ENCODE results near the gene CHODL. TPM values are rescaled to one million over a fixed set of nuclear protein-coding genes. Genes with fewer than 3 reads are reported as not detected.

The CHODL gene
- total RNA-seq, 1 experiment from 2014 or later, result 3.4 TPM

GRCh38 chr21:18253221-18253620, 8.6 kb downstream of the CHODL start:
- no peak overlapping the region for H4K5ac ChIP-seq (ENCODE audit: insufficient read length, low read depth, low read length)
- Mint-ChIP-seq H3K27ac (no peak overlapping the region), H3K9me3 (no peaks in the 10 kb centered on the region), H3K4me1 (no peaks in the 10 kb centered on the region), H3K36me3 (ENCODE audit: insufficient read depth in 1 of 3, low read depth in 3 of 3) (no peaks in the 10 kb centered on the region), H3K27me3 (ENCODE audit: low read depth) (no peaks in the 10 kb centered on the region), H3K4me3 (no peak overlapping the region)
- no peak overlapping the region for H2AK5ac ChIP-seq (ENCODE audit: insufficient read length, low read length)
- no peak for TF ChIP-seq CTCF (conservative IDR thresholded peaks at IDR 0.05)
- no peak overlapping the region for H2BK12ac ChIP-seq (ENCODE audit: insufficient read length, low read depth, low read length)
- no peak overlapping the region for H4K8ac ChIP-seq (replicated peaks; ENCODE audit: insufficient read length, low read depth, low read length)
- no peaks in the 10 kb centered on the region for H3K4me1 ChIP-seq (ENCODE audit: insufficient read depth, low read length)
- no peak overlapping the region for H2BK15ac ChIP-seq (ENCODE audit: low read depth, low read length)
- H3K4ac ChIP-seq (ENCODE audit: low read depth, low read length), result no peak overlapping the region
- H3K23ac ChIP-seq (ENCODE audit: insufficient read length, low read depth, low read length), result no peak overlapping the region
- no peak overlapping the region for H2BK120ac ChIP-seq (ENCODE audit: low read depth, low read length, poor library complexity, severe bottlenecking)
- no peak overlapping the region for H3T11ph ChIP-seq (ENCODE audit: low read length)
- no peaks in the 10 kb centered on the region for H3K27me3 ChIP-seq (ENCODE audit: insufficient read depth, low read length)
- H3K14ac ChIP-seq (ENCODE audit: insufficient read depth, low read length), result no peak overlapping the region
- no CpG with 5 or more reads among the region's 2 CpGs for WGBS (ENCODE audit: extremely low coverage, insufficient read length, low lambda C conversion rate)
- H3K18ac ChIP-seq (ENCODE audit: insufficient read length, low read depth, low read length), result no peak overlapping the region
- H4K20me1 ChIP-seq (ENCODE audit: control insufficient read depth, insufficient read depth, insufficient read length), result no peaks in the 10 kb centered on the region
- H3K23me2 ChIP-seq (ENCODE audit: insufficient read length, low read depth, low read length, poor library complexity, severe bottlenecking), result no peaks in the 10 kb centered on the region
- H4K91ac ChIP-seq (ENCODE audit: insufficient read length, low read depth, low read length), result no peak overlapping the region
- no peaks in the 10 kb centered on the region for H3K9me3 ChIP-seq (ENCODE audit: control insufficient read depth, low read depth, low read length)
- H2AFZ ChIP-seq (ENCODE audit: low read length), result no peak overlapping the region
- H3K4me2 ChIP-seq (ENCODE audit: insufficient read depth, insufficient read length, low read length), result no peak overlapping the region
- H3K56ac ChIP-seq (ENCODE audit: insufficient read length, low read depth, low read length), result no peak overlapping the region
- no peak for DNase-seq
- H3K9ac ChIP-seq (ENCODE audit: extremely low read depth, insufficient read length, low read length), result no peak overlapping the region
- H2BK5ac ChIP-seq (ENCODE audit: insufficient read length, low read length), result no peak overlapping the region
- H2BK20ac ChIP-seq (ENCODE audit: low read depth, low read length, poor library complexity, severe bottlenecking), result no peak overlapping the region
- H3K79me1 ChIP-seq (ENCODE audit: insufficient read depth, low read depth, low read length, poor library complexity, severe bottlenecking), result no peaks in the 10 kb centered on the region
- H3K79me2 ChIP-seq (ENCODE audit: insufficient read depth, low read length), result no peaks in the 10 kb centered on the region
- no peak overlapping the region for H3K27ac ChIP-seq (ENCODE audit: insufficient read length, low read depth, low read length)

Measured in H9 (cell line).